ENCODE data around the gene CMSS1.

Gene CMSS1

DNA sequence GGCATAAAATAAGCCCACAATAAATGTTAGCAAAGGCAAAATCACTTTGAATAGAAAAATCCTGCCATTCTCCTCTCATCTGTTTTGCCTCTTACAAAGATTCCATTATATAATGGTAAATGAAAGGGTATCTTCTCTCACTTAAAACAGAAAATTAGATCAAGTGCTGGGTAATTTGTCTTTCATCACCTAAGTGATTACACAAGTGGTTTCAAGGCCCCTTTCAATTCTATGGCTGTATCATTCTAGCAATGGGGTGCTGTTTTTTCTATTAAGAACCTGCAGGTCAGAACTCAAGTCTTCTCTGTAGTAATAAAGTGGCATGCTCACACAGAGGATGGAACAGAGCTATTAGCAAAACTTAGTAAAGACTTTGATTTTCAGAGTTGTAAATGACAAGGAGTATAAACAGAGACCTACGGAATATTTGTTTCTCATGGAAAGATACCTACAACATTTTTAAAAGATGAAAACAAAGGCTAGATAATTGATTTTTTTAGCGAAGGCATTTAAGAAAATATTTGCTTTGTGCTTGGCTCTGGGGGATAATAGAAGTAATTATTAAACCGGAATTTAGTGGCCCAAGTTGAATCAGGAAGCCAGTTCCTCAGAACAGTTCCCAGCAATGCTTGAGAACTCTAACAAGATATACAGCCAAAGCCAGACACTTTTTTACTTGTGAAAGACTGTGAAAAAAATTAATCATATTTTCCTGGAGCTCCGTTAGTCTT, 137.4 kb downstream of the CMSS1 start:
- POLR2A ChIA-PET: no interaction called here
- TF ChIP-seq, protein P1, sequence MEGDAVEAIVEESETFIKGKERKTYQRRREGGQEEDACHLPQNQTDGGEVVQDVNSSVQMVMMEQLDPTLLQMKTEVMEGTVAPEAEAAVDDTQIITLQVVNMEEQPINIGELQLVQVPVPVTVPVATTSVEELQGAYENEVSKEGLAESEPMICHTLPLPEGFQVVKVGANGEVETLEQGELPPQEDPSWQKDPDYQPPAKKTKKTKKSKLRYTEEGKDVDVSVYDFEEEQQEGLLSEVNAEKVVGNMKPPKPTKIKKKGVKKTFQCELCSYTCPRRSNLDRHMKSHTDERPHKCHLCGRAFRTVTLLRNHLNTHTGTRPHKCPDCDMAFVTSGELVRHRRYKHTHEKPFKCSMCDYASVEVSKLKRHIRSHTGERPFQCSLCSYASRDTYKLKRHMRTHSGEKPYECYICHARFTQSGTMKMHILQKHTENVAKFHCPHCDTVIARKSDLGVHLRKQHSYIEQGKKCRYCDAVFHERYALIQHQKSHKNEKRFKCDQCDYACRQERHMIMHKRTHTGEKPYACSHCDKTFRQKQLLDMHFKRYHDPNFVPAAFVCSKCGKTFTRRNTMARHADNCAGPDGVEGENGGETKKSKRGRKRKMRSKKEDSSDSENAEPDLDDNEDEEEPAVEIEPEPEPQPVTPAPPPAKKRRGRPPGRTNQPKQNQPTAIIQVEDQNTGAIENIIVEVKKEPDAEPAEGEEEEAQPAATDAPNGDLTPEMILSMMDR (IDR thresholded peaks at IDR 0.05; ENCODE audit: control extremely low read depth, extremely low read depth, low read depth, missing control alignments): no peak

DNA sequence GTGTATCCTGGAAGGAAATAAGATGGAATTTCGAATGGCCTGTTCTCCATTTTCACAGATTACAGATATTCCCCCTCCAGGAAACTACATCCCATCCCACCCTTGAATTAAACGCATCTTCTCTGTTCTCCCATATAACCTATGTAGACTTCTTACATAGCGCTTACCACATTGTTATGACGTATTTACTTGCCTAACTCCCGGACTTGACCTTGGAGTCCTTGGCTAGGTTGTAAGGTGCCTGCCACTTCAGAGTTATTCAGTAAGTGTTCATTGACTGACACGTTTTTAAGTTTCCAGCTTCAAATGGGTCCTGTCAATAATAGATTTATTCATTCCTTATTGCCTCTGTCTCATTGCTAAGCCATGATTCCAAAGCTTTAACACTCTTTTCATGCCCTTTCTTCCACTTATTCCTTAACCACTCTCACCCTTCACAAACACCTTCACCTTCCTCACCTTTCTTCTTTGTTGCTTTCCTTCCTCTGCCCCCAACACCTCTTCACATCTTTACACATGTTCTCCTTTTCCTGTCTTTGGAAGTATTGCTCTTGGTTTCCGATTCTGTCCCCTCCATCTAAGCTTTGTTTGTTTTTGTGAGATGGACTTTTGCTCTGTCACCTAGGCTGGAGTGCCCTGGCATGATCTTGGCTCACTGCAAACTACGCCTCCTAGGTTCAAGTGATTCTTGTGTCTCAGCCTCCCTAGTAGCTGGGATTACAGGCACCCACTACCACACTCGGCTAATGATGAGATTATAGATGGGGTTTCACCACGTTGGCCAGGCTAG, 138.3 kb downstream of the CMSS1 start:
- DNase-seq (ENCODE audit: extremely low spot score): no peak
- ChIA-PET CTCF (interaction anchor here (0.7 to 1.4 kb wide), 4 partner anchors 8 to 69 kb away, joined by 3 to 6 read pairs (median 4); no protein-coding TSS in a partner anchor), POLR2A (no interaction called here)
- TF ChIP-seq, protein P1 (IDR thresholded peaks at IDR 0.05; ENCODE audit: control extremely low read depth, extremely low read depth, low read depth, missing control alignments): no peak

More for the DNA sequence above, 137.4 kb downstream of the CMSS1 start:
- CTCF ChIA-PET: interaction anchor here (1.0 to 1.4 kb wide), 2 partner anchors 9 to 14 kb away, joined by 3 to 6 read pairs; no protein-coding TSS in a partner anchor
- no peak for DNase-seq (ENCODE audit: extremely low spot score)

DNA sequence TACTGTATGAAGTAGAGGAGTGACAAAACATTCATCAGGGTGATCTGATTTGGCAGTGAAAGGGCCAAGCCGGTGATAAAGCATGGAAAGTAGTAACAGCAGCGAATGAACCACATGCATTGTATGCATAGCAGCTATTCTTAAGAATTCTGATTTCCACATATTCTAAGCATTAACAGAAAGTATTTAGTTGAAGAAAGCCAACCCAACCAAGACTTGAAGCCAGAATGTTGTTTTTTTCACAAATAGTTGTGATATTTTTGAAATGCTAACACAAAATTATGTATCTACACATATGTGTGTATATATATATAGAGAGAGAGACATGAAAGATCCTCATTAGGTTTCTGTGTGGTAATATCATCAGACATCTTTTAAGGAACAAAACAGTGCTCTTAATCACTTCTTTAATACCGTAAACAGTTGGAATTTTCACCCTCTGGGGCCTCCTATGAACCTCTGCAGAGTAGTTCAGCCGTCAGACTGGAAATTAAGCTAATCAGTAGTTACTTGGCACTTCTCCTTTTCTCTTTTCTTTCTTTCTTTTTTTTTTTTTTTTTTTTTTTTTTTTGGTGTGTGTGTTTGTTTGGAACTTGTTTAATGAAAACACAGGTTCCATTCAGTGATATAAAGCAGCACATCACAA, 139.6 kb downstream of the CMSS1 start:
- CTCF ChIA-PET: interaction anchor here (0.7 to 2.1 kb wide), 5 partner anchors 10 to 297 kb away, joined by 3 to 4 read pairs (median 3); no protein-coding TSS in a partner anchor
- no peak for DNase-seq (ENCODE audit: extremely low spot score)

DNA sequence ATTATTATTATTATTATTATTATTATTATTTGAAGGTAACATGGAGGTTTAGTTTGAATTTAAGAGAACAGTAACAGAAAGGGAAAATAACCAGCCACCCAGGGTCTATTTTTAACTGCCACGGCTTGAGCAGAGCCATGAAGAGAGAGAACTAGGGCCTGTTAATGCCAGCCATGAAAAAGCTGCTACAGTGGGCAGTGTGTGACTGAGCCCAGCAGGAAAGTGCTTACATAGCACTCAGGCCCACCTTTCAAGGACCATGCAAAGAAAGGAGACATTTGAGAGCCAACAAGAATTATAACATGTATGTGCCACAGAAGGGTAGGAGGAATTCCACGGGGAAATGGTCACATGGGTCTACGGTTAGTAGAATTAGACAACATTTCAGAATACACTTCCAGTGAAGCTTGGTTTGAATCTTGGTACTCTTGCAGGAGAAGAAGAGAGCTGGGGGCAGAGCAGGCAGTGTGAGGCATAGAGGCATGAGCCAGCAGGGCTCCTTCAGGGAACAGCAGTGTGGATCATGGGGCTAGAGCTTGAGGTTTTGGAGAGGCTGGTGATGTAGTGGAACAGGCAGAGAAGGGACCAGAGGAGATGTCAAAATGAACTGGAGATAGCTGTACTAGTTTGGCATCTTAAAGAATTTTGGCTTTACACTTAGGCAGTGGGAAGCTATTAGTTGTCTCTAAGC, 140.7 kb downstream of the CMSS1 start:
- CTCF ChIA-PET: interaction anchor here (0.7 to 2.1 kb wide), 6 partner anchors 11 to 296 kb away, joined by 3 to 7 read pairs (median 4); no protein-coding TSS in a partner anchor
- DNase-seq (ENCODE audit: extremely low spot score): no peak
- POLR2A ChIA-PET: no interaction called here
- TF ChIP-seq, protein P1 (IDR thresholded peaks at IDR 0.05; ENCODE audit: control extremely low read depth, extremely low read depth, low read depth, missing control alignments): no peak

More for the DNA sequence above, 139.6 kb downstream of the CMSS1 start:
- TF ChIP-seq, protein P1 (IDR thresholded peaks at IDR 0.05; ENCODE audit: control extremely low read depth, extremely low read depth, low read depth, missing control alignments): no peak
- POLR2A ChIA-PET: no interaction called here

DNA sequence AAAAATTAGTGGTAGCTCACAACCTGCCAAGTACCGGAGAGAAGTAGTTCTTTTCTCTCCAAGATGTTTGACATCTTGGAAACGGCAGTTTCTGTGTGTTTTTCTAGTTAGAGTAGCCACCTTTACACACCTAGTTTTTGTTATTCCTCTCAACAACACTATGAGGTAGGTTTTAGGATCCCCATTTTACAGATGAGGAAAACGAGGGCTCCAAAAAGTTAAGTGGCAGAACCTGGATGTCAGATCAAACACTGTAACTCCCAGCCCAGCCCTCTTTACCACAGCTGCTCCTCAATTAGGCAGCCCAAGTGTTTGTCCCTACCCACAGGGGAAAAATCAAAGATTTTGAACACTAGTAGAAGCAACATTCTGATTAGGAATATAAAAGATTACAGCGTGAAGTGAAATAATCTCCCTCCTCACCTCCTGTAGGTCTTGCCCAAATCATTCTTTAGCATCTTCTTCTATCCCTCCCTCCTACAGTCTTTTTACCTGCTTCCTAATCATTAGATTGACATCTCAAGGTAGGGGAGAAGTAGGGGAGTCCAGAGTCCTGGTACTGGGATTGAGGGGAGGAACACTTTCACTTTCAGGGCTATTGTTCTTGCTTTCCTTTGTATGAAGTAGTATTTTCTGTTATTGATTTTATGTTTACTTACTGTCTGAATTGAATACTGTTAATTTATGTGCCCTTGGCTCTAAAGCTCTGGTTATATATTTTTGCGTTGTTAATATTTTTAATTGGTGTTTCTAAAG, 142.6 kb downstream of the CMSS1 start:
- POLR2A ChIA-PET: no interaction called here
- TF ChIP-seq, protein P1 (IDR thresholded peaks at IDR 0.05; ENCODE audit: control extremely low read depth, extremely low read depth, low read depth, missing control alignments): no peak
- no peak for DNase-seq (ENCODE audit: extremely low spot score)
- CTCF ChIA-PET: interaction anchor here (1.7 to 2.4 kb wide), 3 partner anchors 15 to 116 kb away, joined by 3 to 7 read pairs (median 6); no protein-coding TSS in a partner anchor
